IMR-90 (cell line): Measurements from ENCODE around the gene KLF13. TPM values are rescaled to one million over a fixed set of nuclear protein-coding genes. Genes with fewer than 3 reads are reported as not detected.

Experiments used
- ATAC-seq: fragments of 200-7000 bp; cut with Tn5 transposase; 2 replicates; pipeline ENCODE4 v1.9.1; 2020; ENCODE audit warnings: low read depth, mild to moderate bottlenecking, moderate library complexity
- BruUV-seq: library from RNA; stranded (reverse); fragments of 400-500 nt; replicated peaks from 2 replicates; lab custom pipeline; 2021; lab: Mats Ljungman, UMichigan
- CTCF ChIA-PET: fragments of 300-600 bp; formaldehyde crosslinking; extraction: SDS; loops from one replicate; lab custom pipeline; 2021; ENCODE audit warnings: antibody characterized with exemption; lab: Yijun Ruan, JAX
- POLR2A ChIA-PET: fragments of 300-600 bp; sonication (Branson Sonifier 250); formaldehyde crosslinking; loops from one replicate; lab custom pipeline; 2022; ENCODE audit warnings: antibody characterized with exemption; ENCODE audit not compliant: unreplicated experiment; lab: Charles Lee
- DNase-seq: peaks from one replicate; pipeline ENCODE4 v3.0.0; 2013
- H2AFZ ChIP-seq: replicated peaks from 2 replicates; pipeline ENCODE3; 2013; ENCODE audit warnings: low read length, mild to moderate bottlenecking; ENCODE audit not compliant: poor library complexity
- H2AK5ac ChIP-seq: 2 replicates; pipeline ENCODE4 v1.6.1; 2013; ENCODE audit warnings: low read depth, low read length, inconsistent platforms
- H2AK9ac ChIP-seq: replicated peaks from 2 replicates; pipeline ENCODE3; 2013; ENCODE audit warnings: mild to moderate bottlenecking, low read depth, low read length, moderate library complexity; ENCODE audit not compliant: poor library complexity
- H2BK120ac ChIP-seq: 2 replicates; pipeline ENCODE4 v1.6.1; 2013; ENCODE audit warnings: low read depth, low read length, inconsistent platforms
- H2BK15ac ChIP-seq: 3 replicates; pipeline ENCODE4 v1.6.1; 2013; ENCODE audit warnings: low read depth, low read length, inconsistent platforms
- H2BK20ac ChIP-seq: 2 replicates; pipeline ENCODE4 v1.6.1; 2013; ENCODE audit warnings: low read depth, mild to moderate bottlenecking, inconsistent platforms, low read length, moderate library complexity
- H2BK5ac ChIP-seq: 2 replicates; pipeline ENCODE4 v1.6.1; 2013; ENCODE audit warnings: mild to moderate bottlenecking, low read depth, low read length, inconsistent platforms; ENCODE audit not compliant: poor library complexity, severe bottlenecking
- H3K14ac ChIP-seq: replicated peaks from 2 replicates; pipeline ENCODE4 v1.6.1; 2013; ENCODE audit warnings: low read depth, low read length, inconsistent platforms
- H3K18ac ChIP-seq: 2 replicates; pipeline ENCODE4 v1.6.1; 2013; ENCODE audit warnings: low read depth, low read length, control low read depth
- H3K23ac ChIP-seq: 2 replicates; pipeline ENCODE4 v1.6.1; 2013; ENCODE audit warnings: low read depth, low read length, inconsistent platforms
- H3K27ac ChIP-seq: 2 replicates; pipeline ENCODE4 v1.5.1; 2013; ENCODE audit warnings: mild to moderate bottlenecking, control low read depth, low read length; ENCODE audit not compliant: insufficient read depth
- H3K27me3 ChIP-seq: 2 replicates; pipeline ENCODE4 v1.6.1; 2013; ENCODE audit warnings: low read length; ENCODE audit not compliant: control insufficient read depth, insufficient read depth
- H3K36me3 ChIP-seq: 2 replicates; pipeline ENCODE4 v1.6.1; 2013; ENCODE audit warnings: low read length, mixed read lengths; ENCODE audit not compliant: control insufficient read depth, insufficient read depth
- H3K4ac ChIP-seq: 2 replicates; pipeline ENCODE4 v1.6.1; 2013; ENCODE audit warnings: low read depth, low read length, inconsistent platforms
- H3K4me1 ChIP-seq: 2 replicates; pipeline ENCODE4 v1.6.1; 2013; ENCODE audit warnings: low read length, mixed read lengths; ENCODE audit not compliant: control insufficient read depth, insufficient read depth
- H3K4me2 ChIP-seq: 2 replicates; pipeline ENCODE4 v1.6.1; 2013; ENCODE audit warnings: low read depth, mild to moderate bottlenecking, control low read depth, low read length, moderate library complexity
- H3K4me3 ChIP-seq: 2 replicates; pipeline ENCODE4 v1.5.1; 2013; ENCODE audit warnings: low read depth, mild to moderate bottlenecking, control low read depth, low read length, moderate library complexity; ENCODE audit not compliant: insufficient read depth
- H3K56ac ChIP-seq: 2 replicates; pipeline ENCODE4 v1.6.1; 2013; ENCODE audit warnings: low read length, inconsistent platforms; ENCODE audit not compliant: insufficient read depth; ENCODE audit errors: extremely low read depth
- H3K79me1 ChIP-seq, 2 experiments: 2 replicates each; pipeline ENCODE4 v1.6.1; 2013; ENCODE audit warnings: low read length in 2 of 2, inconsistent platforms in 1 of 2, low read depth in 1 of 2
- H3K9ac ChIP-seq: 2 replicates; pipeline ENCODE4 v1.6.1; 2013; ENCODE audit warnings: low read depth, low read length, control low read depth
- H3K9me1 ChIP-seq: 2 replicates; pipeline ENCODE4 v1.6.1; 2013; ENCODE audit warnings: low read length, inconsistent platforms; ENCODE audit not compliant: insufficient read depth
- H3K9me3 ChIP-seq: 2 replicates; pipeline ENCODE4 v1.6.1; 2013; ENCODE audit warnings: low read length; ENCODE audit not compliant: control insufficient read depth, insufficient read depth
- H4K20me1 ChIP-seq: 2 replicates; pipeline ENCODE4 v1.6.1; 2013; ENCODE audit warnings: low read length, inconsistent platforms; ENCODE audit not compliant: insufficient read depth
- H4K5ac ChIP-seq: 2 replicates; pipeline ENCODE4 v1.6.1; 2013; ENCODE audit warnings: mild to moderate bottlenecking, low read depth, low read length, control low read depth
- H4K8ac ChIP-seq, 2 experiments: 2 replicates each; pipeline ENCODE4 v1.6.1; 2013; ENCODE audit warnings: low read depth in 2 of 2, low read length in 2 of 2, control low read depth in 1 of 2, inconsistent platforms in 1 of 2
- H4K91ac ChIP-seq: 2 replicates; pipeline ENCODE4 v1.6.1; 2013; ENCODE audit warnings: low read depth, low read length, inconsistent platforms; ENCODE audit not compliant: insufficient read depth
- CHD1 ChIP-seq: IDR thresholded peaks from 2 replicates; pipeline ENCODE4 v1.6.1; 2012; ENCODE audit warnings: low read depth, low read length, improper control_type of control experiment
- MXI1 ChIP-seq: IDR thresholded peaks from 2 replicates; pipeline ENCODE4 v1.6.1; 2012; ENCODE audit warnings: low read depth, mild to moderate bottlenecking, low read length, moderate library complexity, borderline replicate concordance
- NFE2L2 ChIP-seq: fragments of 150-350 bp; IDR thresholded peaks from 2 replicates; pipeline ENCODE4 v1.6.1; 2016; ENCODE audit warnings: low read depth, mild to moderate bottlenecking, low read length
- RCOR1 ChIP-seq: IDR thresholded peaks from 2 replicates; pipeline ENCODE4 v1.6.1; 2012; ENCODE audit warnings: mild to moderate bottlenecking, low read length, improper control_type of control experiment; ENCODE audit not compliant: insufficient replicate concordance
- WGBS, 2 experiments: methylation state at CpG; one replicate each; pipeline versions ENCODE4 v1.1.5 to v1.1.7; 2013; ENCODE audit warnings: missing lambda C conversion rate in 2 of 2; ENCODE audit not compliant: insufficient read length in 1 of 2; ENCODE audit errors: extremely low coverage in 2 of 2; 5-methylcytosine and 5-hydroxymethylcytosine counted together
- dilution Hi-C: fragments of 300-500 bp; cut with HindIII; formaldehyde crosslinking; loops from one replicate; pipeline ENCODE4 v1.14.3; 2018; ENCODE audit warnings: low sequenced_read_pairs; ENCODE audit not compliant: unreplicated experiment
- in situ Hi-C: fragments of 300-500 bp; cut with MboI; formaldehyde crosslinking; loops from 3 replicates; pipeline ENCODE4 v1.14.3; 2019; ENCODE audit warnings: low sequenced_read_pairs, inconsistent platforms, mixed read lengths
- intact Hi-C: fragments of 100-400 bp; cut with micrococcal nuclease; formaldehyde crosslinking; loops from 2 replicates; pipeline ENCODE4 v1.10.0; 2022
- polyA plus RNA-seq, 3 experiments: library from polyadenylated mRNA; depleted of rRNA; stranded (reverse); fragments of >200 nt; gene quantifications; 2 replicates each; pipeline ENCODE4 v1.2.3, GENCODE V29; 2012; ENCODE audit warnings: low replicate concordance in 1 of 3
- total RNA-seq: library from RNA; depleted of rRNA; stranded (reverse); fragments of >200 nt; gene quantifications from 2 replicates; pipeline ENCODE4 v1.2.3, GENCODE V29; 2012
- TF ChIP-seq, protein P1 (sequence below): conservative IDR thresholded peaks from 2 replicates; pipeline ENCODE4 v1.5.1; 2012; ENCODE audit warnings: mild to moderate bottlenecking, low read depth, low read length, improper control_type of control experiment
- TF ChIP-seq, protein P2 (sequence below): fragments of 150-350 bp; IDR thresholded peaks from 2 replicates; pipeline ENCODE4 v1.6.1; 2016; ENCODE audit warnings: low read depth, mild to moderate bottlenecking, low read length, moderate library complexity, borderline replicate concordance

Gene KLF13
- total and polyA plus RNA-seq, 2 of the 4 experiments (the other 2 are of a cell fraction) = 9.5 to 10.6 TPM

DNA sequence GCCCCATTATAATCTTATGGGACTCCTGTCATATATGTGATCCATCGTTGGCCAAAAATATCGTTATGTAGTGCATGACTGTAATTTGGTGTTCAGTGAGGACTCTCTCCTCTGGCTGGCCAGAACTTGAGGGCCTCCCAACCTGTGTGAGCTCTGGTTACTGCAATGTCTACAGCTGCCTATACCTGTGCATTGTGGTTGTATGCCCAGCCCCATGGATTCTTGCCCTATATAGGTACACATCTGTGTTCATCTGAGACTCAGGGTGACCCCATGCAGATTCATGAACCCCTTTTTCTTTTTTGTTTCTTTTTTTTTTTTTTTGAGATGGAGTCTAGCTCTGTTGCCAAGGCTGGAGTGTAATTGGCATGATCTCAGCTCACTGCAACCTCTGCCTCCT, 32.6 kb upstream of the KLF13 start:
- Histone ChIP-seq H3K56ac (no peak overlapping the region), H3K14ac (no peak overlapping the region), H2BK5ac (no peak overlapping the region), H2AK5ac (no peak overlapping the region), H3K23ac (no peak overlapping the region), H3K4ac (no peak overlapping the region), H2BK20ac (no peak overlapping the region), H4K5ac (no peak overlapping the region), H3K79me1 (no peaks in the 10 kb centered on the region), H2AFZ (no peak overlapping the region), H3K18ac (no peak overlapping the region), H2BK120ac (no peak overlapping the region), H3K9me3 (no peaks in the 10 kb centered on the region), H3K9ac (no peak overlapping the region), H3K4me3 (no peak overlapping the region), H3K27me3 (peaks cover 26% of the 10 kb centered on the region), H3K27ac (no peak overlapping the region), H2BK15ac (no peak overlapping the region), H4K8ac (no peak overlapping the region), H4K91ac (no peak overlapping the region), H4K20me1 (no peaks in the 10 kb centered on the region), H3K4me2 (no peak overlapping the region), H3K9me1 (no peaks in the 10 kb centered on the region), H3K4me1 (no peaks in the 10 kb centered on the region; the same call in 1 of the 2 replicates), H3K36me3 (no peaks in the 10 kb centered on the region), H2AK9ac (no peak overlapping the region)
- BruUV-seq = no TSS peak
- DNase-seq (no peak), ATAC-seq (no peak)
- no peak for TF ChIP-seq NFE2L2
- no peak for TF ChIP-seq MXI1
- no peak for TF ChIP-seq RCOR1
- TF ChIP-seq, protein P1, sequence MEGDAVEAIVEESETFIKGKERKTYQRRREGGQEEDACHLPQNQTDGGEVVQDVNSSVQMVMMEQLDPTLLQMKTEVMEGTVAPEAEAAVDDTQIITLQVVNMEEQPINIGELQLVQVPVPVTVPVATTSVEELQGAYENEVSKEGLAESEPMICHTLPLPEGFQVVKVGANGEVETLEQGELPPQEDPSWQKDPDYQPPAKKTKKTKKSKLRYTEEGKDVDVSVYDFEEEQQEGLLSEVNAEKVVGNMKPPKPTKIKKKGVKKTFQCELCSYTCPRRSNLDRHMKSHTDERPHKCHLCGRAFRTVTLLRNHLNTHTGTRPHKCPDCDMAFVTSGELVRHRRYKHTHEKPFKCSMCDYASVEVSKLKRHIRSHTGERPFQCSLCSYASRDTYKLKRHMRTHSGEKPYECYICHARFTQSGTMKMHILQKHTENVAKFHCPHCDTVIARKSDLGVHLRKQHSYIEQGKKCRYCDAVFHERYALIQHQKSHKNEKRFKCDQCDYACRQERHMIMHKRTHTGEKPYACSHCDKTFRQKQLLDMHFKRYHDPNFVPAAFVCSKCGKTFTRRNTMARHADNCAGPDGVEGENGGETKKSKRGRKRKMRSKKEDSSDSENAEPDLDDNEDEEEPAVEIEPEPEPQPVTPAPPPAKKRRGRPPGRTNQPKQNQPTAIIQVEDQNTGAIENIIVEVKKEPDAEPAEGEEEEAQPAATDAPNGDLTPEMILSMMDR = no peak
- no peak for TF ChIP-seq CHD1
- TF ChIP-seq, protein P2, sequence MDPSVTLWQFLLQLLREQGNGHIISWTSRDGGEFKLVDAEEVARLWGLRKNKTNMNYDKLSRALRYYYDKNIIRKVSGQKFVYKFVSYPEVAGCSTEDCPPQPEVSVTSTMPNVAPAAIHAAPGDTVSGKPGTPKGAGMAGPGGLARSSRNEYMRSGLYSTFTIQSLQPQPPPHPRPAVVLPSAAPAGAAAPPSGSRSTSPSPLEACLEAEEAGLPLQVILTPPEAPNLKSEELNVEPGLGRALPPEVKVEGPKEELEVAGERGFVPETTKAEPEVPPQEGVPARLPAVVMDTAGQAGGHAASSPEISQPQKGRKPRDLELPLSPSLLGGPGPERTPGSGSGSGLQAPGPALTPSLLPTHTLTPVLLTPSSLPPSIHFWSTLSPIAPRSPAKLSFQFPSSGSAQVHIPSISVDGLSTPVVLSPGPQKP = no peak
- ChIA-PET POLR2A (no interaction called here), CTCF (no interaction called here)
- no CpG with 5 or more reads among the region's 2 CpGs for WGBS, 2 experiments
- intact Hi-C loops (no loop called here), in situ Hi-C loops (no loop called here), dilution Hi-C loops (no loop called here)
